Lung microvascular endothelial cell (primary cell): ENCODE measurements around the gene VPS37B. TPM values are rescaled to one million over a fixed set of nuclear protein-coding genes. Genes with fewer than 3 reads are reported as not detected.
A peak's percentile ranks its signal among the peaks of the same experiment; 100 is the strongest.
"Not testable (repeated sequence)": the region's sequence is repeated elsewhere in the genome, so short reads cannot be mapped to it uniquely, and the experiment has no call there.

Source experiments
- DNase-seq, 2 donors: peaks; one replicate each; pipeline versions ENCODE4 v3.0.0 to v3.0.0-alpha.2; 2010; ENCODE audit warnings: low read depth in 2 of 2
- total RNA-seq: library from RNA; depleted of rRNA; stranded (reverse); fragments of >200 nt; gene quantifications from 2 replicates; pipeline ENCODE4 v1.2.1, GENCODE V29; 2014

VPS37B gene, protein sequence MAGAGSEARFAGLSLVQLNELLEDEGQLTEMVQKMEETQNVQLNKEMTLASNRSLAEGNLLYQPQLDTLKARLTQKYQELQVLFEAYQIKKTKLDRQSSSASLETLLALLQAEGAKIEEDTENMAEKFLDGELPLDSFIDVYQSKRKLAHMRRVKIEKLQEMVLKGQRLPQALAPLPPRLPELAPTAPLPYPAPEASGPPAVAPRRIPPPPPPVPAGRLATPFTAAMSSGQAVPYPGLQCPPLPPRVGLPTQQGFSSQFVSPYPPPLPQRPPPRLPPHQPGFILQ
- 9.1 and 9.6 TPM in 2 replicates for total RNA-seq

DNA sequence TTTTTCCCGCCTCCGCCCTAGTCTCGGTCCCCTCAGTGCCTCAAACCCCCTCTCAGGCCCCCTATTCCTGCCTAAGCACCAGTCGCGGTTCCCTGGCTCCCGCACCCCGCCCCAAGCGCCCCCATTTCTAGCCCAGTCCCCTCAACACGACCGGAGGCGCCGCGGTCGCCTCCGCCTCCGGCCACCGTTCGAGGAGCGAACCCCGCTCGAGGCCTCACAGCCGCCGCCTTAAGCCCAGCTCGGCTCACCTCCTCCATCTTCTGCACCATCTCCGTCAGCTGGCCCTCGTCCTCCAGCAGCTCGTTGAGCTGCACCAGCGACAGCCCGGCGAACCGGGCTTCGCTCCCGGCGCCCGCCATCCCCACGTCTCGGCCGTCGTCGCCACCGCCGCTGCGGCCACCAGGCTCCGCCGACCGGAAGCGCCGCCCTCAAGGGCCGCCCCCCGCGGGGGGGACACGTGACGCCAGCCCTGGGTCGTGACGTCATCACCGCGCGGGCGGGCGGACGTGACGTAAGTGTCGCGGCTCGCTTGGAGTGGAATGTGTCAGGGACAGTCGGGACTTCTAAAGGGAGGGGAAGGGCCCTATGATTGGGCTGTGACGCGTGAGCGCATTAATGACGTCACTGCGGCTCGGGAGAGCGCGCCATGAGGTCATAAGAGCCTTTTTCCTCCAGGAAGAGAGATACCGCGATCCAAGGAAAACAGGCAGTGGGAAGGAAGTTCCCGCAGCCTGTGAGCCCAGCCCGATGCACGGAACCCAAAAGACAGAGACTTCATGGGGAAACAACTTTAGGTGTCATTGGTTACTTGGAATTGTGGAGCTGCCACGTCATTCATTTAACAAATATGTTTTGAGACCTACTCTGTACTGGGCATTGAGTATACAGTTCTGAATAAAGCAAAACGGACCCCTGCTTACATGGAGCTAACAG is at the start of gene VPS37B:
Gene VPS37B, minus strand, starts transcription at position 421 of the 933 bp plus-strand sequence. Its CDS starts 62 bp downstream, at position 359.
- peak; percentile 92 to 93 for DNase-seq

DNA sequence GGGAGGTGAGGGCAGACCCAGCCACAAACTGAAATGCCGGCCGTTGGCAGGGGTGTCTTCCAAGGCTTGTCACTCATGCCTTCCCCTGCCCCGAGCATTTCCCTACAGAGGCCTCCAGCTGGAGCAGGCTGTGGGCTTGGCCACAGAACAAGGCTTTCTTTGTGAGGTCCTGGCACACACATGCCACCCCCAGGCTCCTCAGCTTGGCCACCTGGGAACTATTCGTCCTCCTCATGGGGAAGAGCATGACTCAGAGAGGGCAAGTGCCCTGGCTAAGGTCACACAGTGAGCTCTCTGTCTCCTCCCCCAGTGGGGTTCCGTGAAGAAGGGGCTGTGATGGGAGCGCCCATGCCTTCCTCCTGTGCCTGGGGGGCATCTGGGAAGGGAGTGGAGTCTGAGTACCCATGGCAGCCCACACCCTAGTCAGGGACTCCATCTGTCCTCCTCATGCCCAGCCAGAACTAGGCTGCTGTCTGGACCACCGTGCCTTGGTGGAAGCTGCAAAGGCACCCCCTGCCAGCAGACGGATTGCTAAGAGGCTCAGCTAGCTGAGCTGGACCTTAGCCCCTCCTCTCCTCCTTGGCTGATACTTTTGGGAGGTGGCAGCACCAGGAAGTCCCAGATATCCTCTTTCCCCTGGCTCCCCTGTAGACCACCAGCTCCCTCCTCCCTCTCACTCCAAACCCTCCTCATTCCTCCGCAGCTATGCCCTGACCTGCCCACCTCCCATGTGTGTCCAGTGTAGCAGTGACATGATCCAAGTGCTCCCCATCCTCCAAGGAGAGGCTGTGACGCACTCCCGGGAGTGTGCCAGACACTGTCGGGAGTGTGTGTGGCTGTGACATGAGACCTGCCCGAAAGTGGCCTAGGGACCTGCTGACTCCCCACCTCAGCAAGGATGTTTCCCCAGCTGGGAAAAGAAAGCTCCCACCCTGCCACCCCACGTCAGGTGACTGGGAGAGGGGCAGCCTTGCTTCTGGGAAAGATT is 49.0 kb upstream of the VPS37B start:
- DNase-seq: peak in 1 of 2 donors; percentile 36

DNA sequence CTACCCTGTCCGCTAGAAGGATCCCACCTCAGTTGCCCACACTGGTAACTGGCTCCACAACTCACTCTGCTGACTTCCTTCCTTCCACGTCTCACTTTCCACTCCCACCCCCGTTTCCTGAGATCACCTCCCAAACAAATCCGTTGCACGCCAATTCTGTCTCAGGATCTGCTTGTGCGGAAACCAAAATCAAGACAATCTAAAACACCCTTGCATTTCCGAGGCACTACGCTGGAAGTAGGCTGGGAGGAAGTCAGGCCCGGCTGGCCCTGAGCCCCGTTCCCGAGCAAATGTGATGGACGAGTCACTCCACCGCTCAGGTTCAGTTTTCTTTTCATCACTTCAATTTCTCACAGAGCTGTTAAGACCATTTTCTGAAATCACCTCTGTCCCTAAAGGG is 47.3 kb upstream of the VPS37B start:
- DNase-seq: peak; percentile 75 to 85

DNA sequence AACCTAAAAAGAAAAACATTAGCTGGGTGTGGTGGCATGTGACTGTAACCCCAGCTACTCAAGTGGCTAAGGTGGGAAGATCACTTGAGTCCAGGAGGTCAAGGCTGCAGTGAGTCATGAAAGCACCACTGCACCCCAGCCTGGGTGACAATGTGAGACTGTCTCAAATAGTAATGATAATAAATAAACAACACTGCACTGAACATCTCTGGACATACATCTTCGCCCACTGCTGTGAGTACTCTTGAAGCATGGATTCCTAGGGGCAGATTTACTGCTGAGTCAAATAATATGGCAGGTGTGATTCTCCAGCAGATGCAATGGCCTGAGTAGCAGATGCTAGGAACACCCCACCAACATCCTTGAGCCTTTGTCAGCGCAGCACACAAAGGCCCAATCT is 46.7 kb upstream of the VPS37B start:
- DNase-seq: no peak

DNA sequence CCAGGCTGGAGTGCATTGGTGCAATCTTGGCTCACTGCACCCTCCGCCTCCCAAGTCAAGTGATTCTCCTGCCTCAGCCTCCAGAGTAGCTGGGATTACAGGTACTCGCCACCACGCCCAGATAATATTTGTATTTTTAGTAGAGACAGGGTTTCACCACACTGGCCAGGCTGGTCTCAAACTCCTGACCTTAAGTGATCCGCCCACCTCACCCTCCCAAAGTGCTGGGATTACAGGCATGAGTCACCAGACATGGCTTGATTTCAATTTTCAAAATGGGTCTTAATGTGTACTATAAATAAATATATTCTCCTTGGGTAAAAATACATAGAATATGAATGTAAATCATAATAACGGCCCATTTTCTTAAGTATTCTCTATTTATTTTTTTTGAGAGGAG is 45.4 kb upstream of the VPS37B start:
- DNase-seq: not testable (repeated sequence)

DNA sequence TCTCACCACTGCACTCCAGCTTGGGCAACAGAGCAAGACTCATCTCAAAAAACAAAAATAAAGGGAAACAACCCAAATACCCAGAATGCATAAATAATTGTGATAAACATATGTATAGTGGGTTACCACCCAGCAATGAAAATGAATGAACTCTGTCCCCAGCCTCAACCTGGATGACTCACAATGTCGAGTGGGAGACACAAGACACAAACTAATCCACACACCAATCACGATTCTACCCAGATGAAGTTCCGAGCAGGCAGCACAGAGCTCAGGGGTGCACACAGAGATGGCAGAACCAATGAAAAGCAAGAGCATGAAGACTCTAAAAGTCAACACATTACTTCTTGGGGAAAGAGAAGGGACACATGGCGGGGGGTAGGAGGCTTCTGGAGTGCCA is 43.2 kb upstream of the VPS37B start:
- DNase-seq: no peak

DNA sequence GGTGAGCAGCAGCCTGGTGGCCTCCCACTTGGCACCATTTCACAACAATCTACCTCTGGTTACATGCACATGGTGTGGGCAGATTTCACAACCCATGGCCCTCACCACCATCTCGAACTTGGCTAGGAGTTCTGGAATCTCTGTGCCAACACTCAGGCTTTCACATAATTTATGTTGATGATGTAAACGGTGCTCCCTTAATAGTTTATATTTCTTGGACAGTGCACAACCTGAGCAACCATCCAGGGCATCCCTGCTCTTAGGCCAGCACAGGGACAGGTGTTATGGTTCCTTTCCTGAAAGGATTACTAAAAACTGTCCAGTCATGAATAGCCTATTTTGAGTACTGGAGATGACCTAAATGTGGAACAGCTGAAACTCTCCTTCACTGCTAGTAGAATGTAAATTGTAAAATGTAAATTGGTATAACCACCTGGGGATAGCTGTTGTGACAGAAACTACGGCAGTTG is 41.7 kb upstream of the VPS37B start:
- no peak for DNase-seq

DNA sequence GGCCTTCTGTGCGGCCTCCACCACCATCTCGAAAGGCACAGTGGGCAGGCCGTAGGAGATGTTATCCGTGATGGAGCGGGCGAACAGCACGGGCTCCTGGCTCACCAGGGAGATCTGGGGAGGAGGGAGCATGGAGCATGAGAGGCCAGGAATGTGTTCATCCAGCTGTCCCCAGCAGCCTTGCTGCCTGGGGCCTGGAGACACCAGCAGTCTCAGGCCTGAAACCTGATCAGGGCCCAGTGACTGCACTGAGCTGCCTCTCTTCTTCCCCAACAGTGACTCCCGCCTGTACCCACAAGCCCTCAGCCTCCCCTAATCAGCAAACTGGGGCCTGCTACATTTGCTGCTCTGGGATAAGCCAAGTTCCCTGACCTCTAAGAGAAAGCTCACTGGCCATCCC is 39.4 kb upstream of the VPS37B start:
- no peak for DNase-seq

DNA sequence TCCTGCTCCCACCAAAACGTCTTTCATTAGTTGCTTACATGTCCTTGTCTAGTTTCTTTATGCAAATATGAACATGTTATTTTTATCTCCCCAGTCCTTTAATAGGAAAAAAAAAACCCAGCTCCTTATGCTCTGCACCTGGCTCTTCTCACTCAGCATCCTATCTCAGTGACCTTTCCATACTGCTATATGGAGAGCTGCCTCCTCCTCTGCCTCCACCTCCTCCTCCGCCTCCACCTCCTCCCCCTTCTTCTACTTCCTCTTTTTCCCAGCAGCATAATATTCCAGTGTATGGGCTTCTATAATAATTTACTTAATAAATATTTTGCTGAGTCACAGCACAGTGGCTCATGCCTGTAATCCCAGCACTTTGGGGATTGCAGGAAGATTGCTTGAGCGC is 38.8 kb upstream of the VPS37B start:
- no peak for DNase-seq

DNA sequence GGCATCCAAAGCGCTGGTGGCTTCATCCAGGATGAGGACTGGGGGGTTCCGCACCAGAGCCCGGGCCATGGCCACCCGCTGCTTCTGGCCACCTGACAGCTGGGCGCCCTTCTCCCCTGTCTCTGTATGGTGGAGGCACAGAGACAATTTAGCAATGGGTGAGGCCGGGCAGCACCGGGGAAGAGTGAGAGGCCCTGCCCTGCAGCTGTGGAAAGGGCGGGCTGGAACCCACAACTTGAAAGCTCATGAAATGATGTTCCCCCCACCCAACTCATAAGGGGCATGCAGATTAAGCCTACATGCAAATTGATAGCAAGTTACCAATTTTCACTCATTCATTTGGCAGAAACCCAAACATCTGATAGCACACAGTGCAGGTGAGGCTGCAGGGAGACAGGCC is 36.3 kb upstream of the VPS37B start:
- DNase-seq: no peak

DNA sequence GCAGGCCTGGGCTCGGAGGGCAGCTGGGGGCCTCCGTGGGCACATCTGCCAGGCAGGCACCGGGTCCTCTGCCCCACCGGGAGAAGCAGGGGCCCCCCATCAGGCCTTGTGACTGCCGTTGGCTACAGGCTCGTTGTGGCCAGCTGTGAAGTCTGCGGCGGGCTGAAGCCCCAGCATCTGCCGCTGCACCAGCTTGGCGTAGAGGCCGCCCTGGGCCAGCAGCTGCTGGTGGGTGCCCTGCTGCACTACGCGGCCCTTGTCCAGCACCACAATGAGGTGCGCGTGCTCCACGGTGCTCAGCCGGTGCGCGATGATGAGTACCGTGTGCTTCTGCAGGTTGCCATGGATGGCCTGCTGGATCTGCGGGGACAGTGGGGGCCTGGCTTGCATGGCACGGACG is 33.9 kb upstream of the VPS37B start:
- DNase-seq: no peak

DNA sequence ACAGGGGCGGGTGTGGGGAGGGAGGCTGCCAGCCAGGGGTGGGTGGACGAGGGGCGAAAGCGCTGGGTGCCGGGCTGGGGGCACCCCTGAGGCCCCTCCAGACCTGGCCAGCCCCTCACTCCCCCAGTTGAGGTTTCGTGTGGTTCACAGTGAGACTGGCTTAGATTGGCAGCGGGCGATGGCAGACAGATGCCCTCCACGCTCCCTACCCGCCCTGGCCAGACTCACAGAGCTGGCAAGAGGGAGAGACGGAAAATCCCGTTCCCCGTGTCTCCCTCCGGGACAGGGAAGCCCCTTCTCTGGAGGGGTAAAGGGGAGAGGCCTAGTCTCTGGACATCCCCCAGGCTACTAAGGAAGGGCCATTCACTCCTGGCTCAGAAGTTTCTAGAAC is 33.2 kb upstream of the VPS37B start:
- no peak for DNase-seq

DNA sequence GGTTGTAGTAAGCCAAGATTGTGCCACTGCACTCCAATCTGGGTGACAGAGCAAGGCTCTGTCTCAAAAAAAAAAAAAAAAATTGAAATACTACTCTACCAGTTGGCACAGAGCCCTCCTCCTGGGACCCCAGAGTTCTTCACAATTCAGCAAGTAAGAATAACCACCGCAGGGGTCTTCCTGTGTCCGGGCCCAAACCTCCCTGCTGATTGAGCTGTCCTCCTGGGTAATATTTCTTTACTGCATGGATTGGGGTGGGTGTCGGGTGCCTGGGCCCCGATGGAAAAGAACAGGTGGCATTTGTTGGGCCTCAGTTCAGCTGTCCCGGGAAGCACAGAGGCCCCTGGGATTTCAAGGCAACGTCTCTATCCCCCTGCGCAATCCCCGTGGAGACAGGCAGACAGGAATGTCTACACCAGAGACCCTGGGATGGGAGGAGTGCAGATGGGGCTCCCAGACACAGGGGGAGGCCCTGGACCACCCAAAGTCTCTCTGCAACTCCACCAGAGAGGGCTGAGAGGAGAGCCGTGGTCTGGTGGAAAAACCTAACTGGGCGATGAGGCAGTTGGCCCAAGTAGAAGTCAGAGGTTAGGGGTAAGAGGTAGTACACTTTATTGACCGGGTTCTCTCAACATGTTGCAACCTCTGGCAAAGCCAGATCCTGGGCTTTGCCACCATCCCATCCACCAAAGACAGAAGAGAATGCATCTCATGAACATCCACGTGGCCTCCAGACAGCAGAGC is 32.7 kb upstream of the VPS37B start:
- DNase-seq: no peak

DNA sequence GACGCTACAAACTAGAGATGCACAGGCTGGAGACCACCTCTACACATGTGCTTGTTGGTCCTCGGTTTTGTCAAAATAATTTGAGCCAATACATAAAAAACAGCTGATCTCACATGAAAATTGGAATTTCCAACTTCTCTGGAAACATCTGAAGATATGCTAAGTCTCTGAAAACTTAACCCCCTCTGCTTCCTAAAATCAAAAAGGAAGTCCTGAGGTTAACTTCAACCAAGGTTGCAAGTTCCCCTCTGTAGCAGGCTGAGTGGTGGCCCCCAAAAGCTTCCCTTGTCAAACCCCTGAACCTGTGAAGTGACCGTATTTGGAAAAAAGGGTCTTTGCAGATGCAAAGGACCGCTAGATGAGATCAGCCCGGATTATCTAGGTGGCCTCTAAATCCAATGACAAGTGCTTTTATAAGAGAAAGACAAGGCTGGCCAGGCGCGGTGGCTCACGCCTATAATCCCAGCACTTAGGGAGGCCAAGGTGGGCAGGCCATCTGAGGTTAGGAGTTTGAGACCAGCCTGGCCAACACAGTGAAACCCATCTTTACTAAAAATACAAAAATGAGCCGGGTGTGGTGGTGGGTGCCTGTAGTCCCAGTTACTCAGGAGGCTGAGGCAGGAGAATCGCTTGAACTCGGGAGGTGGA is 32.0 kb upstream of the VPS37B start:
- no peak for DNase-seq

DNA sequence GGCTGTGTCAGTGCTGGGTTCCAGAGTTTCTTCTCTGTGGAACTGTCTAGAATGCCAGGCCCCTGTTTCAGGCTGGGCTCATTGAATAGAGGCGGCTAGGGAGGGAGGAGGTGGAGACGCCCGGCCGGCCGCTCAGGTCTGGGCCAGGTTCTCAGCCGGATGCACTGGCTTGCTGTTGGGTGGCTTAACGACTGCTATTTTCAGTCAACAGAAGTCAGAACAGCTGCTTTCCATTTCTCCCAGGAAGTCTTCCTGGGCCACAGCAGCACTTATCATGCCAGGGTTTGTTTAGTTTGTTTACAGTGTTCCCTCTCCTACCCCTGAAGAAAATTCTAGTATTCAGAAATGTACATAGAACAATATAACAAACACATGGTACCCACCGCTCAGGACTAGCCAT is 26.0 kb upstream of the VPS37B start:
- no peak for DNase-seq

DNA sequence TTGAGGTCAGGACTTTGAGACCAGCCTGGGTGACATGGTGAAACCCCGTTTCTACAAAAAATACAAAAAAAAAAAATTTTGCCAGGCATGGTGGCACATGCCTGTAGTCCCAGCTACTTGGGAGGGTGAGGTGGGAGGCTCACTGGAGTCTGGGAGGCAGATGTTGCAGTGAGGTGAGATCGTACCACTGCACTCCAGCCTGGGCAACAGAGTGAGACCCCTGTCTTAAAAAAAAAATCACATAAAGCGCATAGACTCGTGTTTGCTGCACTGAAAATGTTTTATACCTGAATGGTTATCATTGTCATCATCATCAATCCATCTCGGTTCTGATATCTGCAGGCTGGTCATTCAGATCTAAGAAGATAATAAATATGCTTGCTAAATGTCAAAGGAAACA is 24.8 kb upstream of the VPS37B start:
- no peak for DNase-seq

DNA sequence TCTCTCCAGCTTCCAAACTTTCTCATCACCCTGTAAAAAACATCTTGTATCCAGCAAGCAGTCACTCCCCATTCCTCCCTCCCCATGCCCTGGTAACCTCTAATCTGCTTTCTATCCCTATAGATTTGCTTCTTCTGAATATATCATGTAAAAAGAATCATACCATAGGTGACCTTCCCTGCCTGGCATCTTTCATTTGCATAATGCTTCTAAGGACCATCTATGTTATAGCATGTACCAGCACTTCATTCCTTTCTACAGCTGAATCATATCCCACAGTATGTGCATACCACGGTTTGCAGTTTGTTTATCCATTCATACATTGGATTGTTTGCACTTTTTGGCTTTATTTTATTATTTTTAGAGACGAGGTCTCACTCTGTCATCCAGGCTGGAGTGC is 22.9 kb upstream of the VPS37B start:
- DNase-seq: no peak

DNA sequence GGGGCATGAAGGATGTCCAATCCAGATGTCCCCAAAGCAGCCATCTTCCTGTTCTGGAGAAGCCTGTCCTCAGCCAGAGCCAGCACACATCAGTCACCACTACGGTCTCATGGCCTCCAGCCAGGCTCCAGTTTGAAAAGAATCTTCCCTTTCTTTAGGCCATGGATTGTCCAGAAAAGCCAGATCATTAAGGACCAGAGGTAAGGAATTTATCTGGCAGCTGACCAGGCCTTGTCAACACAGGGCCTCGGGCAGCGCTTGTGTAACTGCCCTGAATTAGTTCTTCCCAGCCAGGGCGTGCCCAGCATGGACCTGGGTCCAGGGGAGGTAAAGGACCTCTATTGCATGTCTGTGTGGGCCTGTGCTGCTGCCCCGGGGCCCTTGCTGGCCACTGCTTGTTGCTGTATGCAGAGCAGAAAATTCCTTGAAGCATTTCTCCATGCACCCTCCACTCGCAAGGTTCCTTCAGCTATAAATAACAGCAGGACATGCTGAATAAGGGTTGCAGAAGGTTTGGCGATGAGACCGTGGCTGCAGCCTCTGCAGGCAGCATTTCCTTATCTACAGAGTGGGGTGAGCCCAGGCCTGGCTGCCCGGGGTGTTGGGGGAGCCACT is 21.7 kb upstream of the VPS37B start:
- peak in 1 of 2 donors; percentile 16 for DNase-seq

DNA sequence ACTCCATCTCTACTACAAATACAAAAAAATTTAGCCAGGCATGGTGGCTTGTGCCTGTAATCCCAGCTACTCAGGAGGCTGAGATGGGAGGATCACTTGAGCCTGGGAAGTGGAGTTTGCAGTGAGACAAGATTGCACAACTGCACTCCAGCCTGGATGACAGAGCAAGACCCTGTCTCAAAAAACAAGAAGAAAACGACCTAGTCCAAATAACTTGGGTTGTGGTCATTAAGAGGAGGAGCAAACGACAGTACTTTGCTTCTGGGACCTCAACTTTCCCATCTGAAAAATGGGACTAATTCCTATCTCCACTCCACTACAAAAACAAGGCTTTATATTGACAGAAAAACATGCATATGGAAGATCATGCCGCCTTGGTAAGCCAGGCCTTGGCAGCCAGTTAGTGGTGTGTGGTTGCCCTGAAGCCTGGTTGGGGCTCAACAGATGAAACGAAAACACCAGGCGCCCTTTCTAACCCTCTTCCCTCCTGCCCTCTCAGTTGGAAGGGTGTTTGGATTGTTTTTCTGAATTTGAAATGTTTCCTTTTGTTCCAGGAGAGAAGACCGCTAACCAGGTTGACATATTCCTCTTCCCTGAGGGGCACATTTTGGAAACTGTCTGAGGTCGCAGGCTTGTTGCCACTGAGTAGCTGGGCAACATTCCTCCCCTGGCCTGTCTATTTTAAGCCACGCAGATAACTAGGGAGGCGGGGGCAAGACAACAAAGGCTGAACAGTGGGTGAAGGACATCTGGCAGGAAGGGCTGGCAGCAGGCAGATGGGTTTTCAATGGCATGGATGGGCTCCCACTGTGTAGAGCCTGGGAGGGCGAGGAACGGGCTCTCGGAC is 13.7 kb upstream of the VPS37B start:
- peak in 1 of 2 donors; percentile 24 for DNase-seq
